Kidney (tissue), 22 donors: ENCODE results near the gene CAND2. TPM values are rescaled to one million over a fixed set of nuclear protein-coding genes. Genes with fewer than 3 reads are reported as not detected.

Experiments
- DNase-seq, 5 donors: peaks; one replicate each; pipeline ENCODE4 v3.0.0-alpha.2; 2013 to 2020
- FAIRE-seq: peaks from 2 replicates; lab custom pipeline; 2012; peaks lifted over from hg19 to GRCh38; lab: Jason Lieb, UNC
- H3K27ac ChIP-seq, 2 donors: one replicate each; pipeline ENCODE4 v1.7.0; 2013; ENCODE audit warnings: low read depth in 2 of 2, low read length in 2 of 2, inconsistent platforms in 1 of 2
- H3K27me3 ChIP-seq: one replicate; pipeline ENCODE4 v1.7.1; 2013; ENCODE audit warnings: low read length, inconsistent platforms; ENCODE audit not compliant: control insufficient read depth, insufficient read depth
- H3K36me3 ChIP-seq, 3 donors: one replicate each; pipeline versions ENCODE4 v1.7.0 to v1.7.1; 2013; ENCODE audit warnings: low read length in 3 of 3, control low read depth in 1 of 3, inconsistent platforms in 1 of 3; ENCODE audit not compliant: insufficient read depth in 3 of 3, control insufficient read depth in 2 of 3
- H3K4me1 ChIP-seq, 3 donors: one replicate each; pipeline versions ENCODE4 v1.7.0 to v1.7.1; 2013; ENCODE audit warnings: low read length in 3 of 3, inconsistent platforms in 1 of 3, low read depth in 1 of 3; ENCODE audit not compliant: control insufficient read depth in 2 of 3, insufficient read depth in 2 of 3
- H3K4me3 ChIP-seq, 3 donors: one replicate each; pipeline versions ENCODE4 v1.7.0 to v1.8.1; 2013; ENCODE audit warnings: low read length in 3 of 3, control low read depth in 1 of 3, inconsistent platforms in 1 of 3
- H3K9ac ChIP-seq, 3 donors: one replicate each; pipeline versions ENCODE4 v1.7.0 to v1.7.1; 2013; ENCODE audit warnings: low read length in 3 of 3, control low read depth in 1 of 3, inconsistent platforms in 1 of 3
- H3K9me3 ChIP-seq, 3 donors: one replicate each; pipeline versions ENCODE4 v1.7.0 to v1.7.1; 2013; ENCODE audit warnings: low read length in 3 of 3, control low read depth in 1 of 3, inconsistent platforms in 1 of 3; ENCODE audit not compliant: control insufficient read depth in 2 of 3, insufficient read depth in 1 of 3
- intact Hi-C: fragments of 100-400 bp; cut with DNase I; formaldehyde crosslinking; loops from one replicate; pipeline ENCODE4 v1.11.1; 2022
- long read RNA-seq, 10 donors: library from polyadenylated mRNA in 1 of 10; unstranded in 1 of 10; transcript quantifications; one replicate each; pipeline ENCODE4 v2.0.0 and lab custom pipeline, GENCODE V29; 2021 to 2026
- polyA plus RNA-seq: library from polyadenylated mRNA; stranded (reverse); fragments of 350-450 nt; fragmentation: Illumina TruSeq; extraction: RNeasy Lipid Tissue Mini Kit (QIAGEN cat#74804); gene quantifications from one replicate; pipeline ENCODE4 v1.2.3, GENCODE V29; 2014; ENCODE audit warnings: low read depth, low replicate concordance; ENCODE audit not compliant: insufficient read depth
- total RNA-seq: library from RNA; stranded (reverse); fragmentation: NEBNext Ultra II Directional; extraction: Animal tissue kit (Norgen Biotek cat#: 25700); gene quantifications from one replicate; pipeline ENCODE4 v1.2.1, GENCODE V29; 2021
- TF ChIP-seq, protein P1 (sequence below): IDR thresholded peaks from 3 replicates; pipeline ENCODE4 v1.5.1; 2012; ENCODE audit warnings: mild to moderate bottlenecking, moderate library complexity, borderline replicate concordance; ENCODE audit not compliant: insufficient read depth; ENCODE audit errors: extremely low read depth
- donor health status: control.
- donor health status: control.
- donor health status: control.
- donor health status: control.
- donor health status: control.
- donor health status: DM: yes; HTN: yes; CAD: no.
- donor health status: Normal renal cell carcinoma (clear cell type).

Gene CAND2
- total RNA-seq (7.1 TPM), polyA plus RNA-seq (3.9 TPM)
- long read RNA-seq, donor 1, full-length matches to known transcripts, result 1 of 4,071 reads
- long read RNA-seq, donor 1, partial matches to known transcripts, result 986 of 4,071 reads
- long read RNA-seq, donor 1, other reads (novel, unspliced or antisense), result 3,084 of 4,071 reads
- long read RNA-seq, donor 2, full-length matches to known transcripts, result 1 of 3,762 reads
- long read RNA-seq, donor 2, partial matches to known transcripts, result 3,684 of 3,762 reads
- long read RNA-seq, donor 2, other reads (novel, unspliced or antisense), result 77 of 3,762 reads
- long read RNA-seq, donor 3, partial matches to known transcripts, result 5,710 of 5,834 reads
- long read RNA-seq, donor 3, other reads (novel, unspliced or antisense), result 124 of 5,834 reads
- long read RNA-seq, donor 4, full-length matches to known transcripts, result 2 of 4,535 reads
- long read RNA-seq, donor 4, partial matches to known transcripts, result 4,423 of 4,535 reads
- long read RNA-seq, donor 4, other reads (novel, unspliced or antisense), result 110 of 4,535 reads
- long read RNA-seq, donor 5, result 0 reads
- long read RNA-seq, donor 6, partial matches to known transcripts, result 11,260 of 11,517 reads
- long read RNA-seq, donor 6, other reads (novel, unspliced or antisense), result 257 of 11,517 reads
- long read RNA-seq, donor 7, full-length matches to known transcripts, result 1 of 3 reads
- long read RNA-seq, donor 7, partial matches to known transcripts, result 1 of 3 reads
- long read RNA-seq, donor 7, other reads (novel, unspliced or antisense), result 1 of 3 reads
- long read RNA-seq, donor 8, partial matches to known transcripts, result 5,387 of 5,493 reads
- long read RNA-seq, donor 8, other reads (novel, unspliced or antisense), result 106 of 5,493 reads
- long read RNA-seq, donor 9, partial matches to known transcripts, result 3,579 of 3,624 reads
- long read RNA-seq, donor 9, other reads (novel, unspliced or antisense), result 45 of 3,624 reads
- long read RNA-seq, donor 10, full-length matches to known transcripts, result 1 of 5,647 reads
- long read RNA-seq, donor 10, partial matches to known transcripts, result 5,515 of 5,647 reads
- long read RNA-seq, donor 10, other reads (novel, unspliced or antisense), result 131 of 5,647 reads

DNA sequence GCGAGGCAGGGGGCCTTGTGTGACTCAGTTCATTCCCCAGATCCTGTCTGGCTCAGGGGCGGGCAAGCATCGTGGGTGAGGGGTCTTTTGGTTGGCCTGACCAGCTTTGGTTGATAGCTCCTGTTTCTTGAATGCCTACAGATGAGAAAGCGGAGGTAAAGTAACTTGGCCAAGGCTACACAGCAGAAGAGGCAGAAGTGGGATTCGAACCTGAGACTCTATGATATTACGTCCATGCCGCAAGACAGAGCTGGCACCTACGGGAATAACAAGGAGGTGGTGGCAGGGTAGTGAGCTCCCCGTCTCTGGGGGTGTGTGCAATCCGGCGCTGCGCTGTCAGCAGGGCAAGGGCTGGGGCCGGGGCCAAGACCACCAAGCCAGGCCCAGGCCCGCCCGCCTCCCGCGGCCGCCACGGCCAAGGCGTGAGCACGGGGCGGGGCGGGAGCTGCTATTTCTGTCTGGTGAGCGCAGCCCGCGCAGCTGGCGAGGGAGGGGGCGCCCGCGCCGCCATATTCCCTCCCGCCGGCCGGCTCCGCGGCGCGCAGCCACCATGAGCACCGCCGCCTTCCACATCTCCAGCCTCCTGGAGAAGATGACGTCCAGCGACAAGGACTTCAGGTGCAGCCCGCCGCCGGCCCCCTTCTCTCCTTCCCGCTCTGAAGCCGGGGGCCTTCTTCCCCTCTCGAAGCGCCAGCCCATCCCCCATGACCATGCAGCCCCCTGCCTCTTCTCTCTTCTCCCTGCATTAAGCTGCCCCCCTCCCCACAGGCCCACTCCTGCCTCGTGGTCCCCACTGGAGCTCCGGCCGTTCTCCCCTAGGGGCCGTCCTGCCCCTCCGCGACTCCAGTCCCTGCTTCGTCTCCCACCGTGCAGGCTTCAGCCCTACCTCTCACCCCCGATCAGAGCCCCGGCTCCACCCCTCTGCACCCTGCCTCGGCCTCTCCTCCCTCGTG is at the start of gene CAND2:
CAND2 (plus strand) TSS at position 510 of the 953 bp plus-strand sequence; CDS start at position 551, 41 bp downstream.
- Histone ChIP-seq H3K27ac (peak within 1 kb of the TSS; percentile 78 to 81), H3K27me3 (no peaks in the 10 kb centered on the region), H3K4me1 (peaks cover 0 to 11% (median 0%) of the 10 kb centered on the region in 3 donors), H3K36me3 (no peaks in the 10 kb centered on the region), H3K4me3 (peak within 1 kb of the TSS; percentile 58 to 75 (median 69)), H3K9ac (peak within 1 kb of the TSS; percentile 67 to 85 (median 82)), H3K9me3 (no peaks in the 10 kb centered on the region)
- peak; percentile 67 to 90 (median 86) for DNase-seq
- TF ChIP-seq, protein P1, sequence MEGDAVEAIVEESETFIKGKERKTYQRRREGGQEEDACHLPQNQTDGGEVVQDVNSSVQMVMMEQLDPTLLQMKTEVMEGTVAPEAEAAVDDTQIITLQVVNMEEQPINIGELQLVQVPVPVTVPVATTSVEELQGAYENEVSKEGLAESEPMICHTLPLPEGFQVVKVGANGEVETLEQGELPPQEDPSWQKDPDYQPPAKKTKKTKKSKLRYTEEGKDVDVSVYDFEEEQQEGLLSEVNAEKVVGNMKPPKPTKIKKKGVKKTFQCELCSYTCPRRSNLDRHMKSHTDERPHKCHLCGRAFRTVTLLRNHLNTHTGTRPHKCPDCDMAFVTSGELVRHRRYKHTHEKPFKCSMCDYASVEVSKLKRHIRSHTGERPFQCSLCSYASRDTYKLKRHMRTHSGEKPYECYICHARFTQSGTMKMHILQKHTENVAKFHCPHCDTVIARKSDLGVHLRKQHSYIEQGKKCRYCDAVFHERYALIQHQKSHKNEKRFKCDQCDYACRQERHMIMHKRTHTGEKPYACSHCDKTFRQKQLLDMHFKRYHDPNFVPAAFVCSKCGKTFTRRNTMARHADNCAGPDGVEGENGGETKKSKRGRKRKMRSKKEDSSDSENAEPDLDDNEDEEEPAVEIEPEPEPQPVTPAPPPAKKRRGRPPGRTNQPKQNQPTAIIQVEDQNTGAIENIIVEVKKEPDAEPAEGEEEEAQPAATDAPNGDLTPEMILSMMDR, result no peak
- FAIRE-seq, result no peak
- intact Hi-C loops, result no loop called here

DNA sequence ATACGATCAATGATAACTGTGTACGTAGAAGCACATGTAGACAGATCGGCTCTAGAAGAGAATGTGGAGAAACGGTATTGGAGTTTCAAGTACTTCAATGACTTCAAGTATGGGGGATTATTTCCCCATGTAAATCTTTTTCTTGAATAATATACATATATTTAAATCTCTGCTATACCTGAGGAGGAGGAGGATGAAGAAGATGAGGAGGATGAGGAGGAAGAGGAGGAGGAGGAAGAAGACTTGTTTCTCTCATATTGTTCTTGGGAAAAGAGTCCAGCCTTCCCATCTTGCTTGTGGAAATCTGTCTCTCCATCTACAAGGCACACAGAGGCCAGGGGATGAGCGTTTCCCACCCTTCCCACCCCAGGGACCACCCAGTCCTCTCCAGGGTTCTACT is 48.0 kb upstream of the CAND2 start:
- Histone ChIP-seq H3K9ac (no peak overlapping the region), H3K4me3 (no peak overlapping the region), H3K27me3 (no peaks in the 10 kb centered on the region), H3K27ac (no peak overlapping the region), H3K36me3 (no peaks in the 10 kb centered on the region), H3K9me3 (no peaks in the 10 kb centered on the region), H3K4me1 (no peaks in the 10 kb centered on the region)
- intact Hi-C loops, result no loop called here
- TF ChIP-seq, protein P1, result no peak
- no peak for FAIRE-seq
- DNase-seq, result no peak

DNA sequence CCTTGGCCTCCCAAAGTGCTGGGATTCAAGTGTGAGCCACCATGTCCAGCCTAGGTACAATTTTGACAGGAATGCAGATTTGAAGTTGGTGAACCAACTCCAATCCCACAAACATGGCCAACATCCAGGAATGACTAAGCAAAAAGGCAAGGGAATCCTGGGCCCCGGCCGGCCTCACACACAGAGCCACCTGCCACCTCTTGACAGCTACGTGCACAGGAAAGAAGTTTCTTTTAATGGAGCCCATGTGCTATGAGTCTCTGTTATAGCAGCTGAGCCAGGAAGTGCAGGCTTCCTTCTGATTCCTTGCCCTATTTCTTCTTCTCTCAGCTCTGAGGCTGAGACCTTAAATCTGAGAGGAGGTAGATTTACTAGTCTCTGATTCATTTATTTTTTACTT is 46.3 kb upstream of the CAND2 start:
- DNase-seq (no peak), FAIRE-seq (no peak)
- intact Hi-C loops, result no loop called here
- H3K27ac ChIP-seq, result no peak overlapping the region
- no peaks in the 10 kb centered on the region for H3K4me1 ChIP-seq
- no peaks in the 10 kb centered on the region for H3K27me3 ChIP-seq
- TF ChIP-seq, protein P1, result no peak
- no peak overlapping the region for H3K4me3 ChIP-seq
- no peak overlapping the region for H3K9ac ChIP-seq
- no peaks in the 10 kb centered on the region for H3K36me3 ChIP-seq
- no peaks in the 10 kb centered on the region for H3K9me3 ChIP-seq
